C4-2B (cell line): ENCODE measurements around the gene SCN5A.

ENCODE experiments used
- CTCF ChIP-seq: fragments of 450-650 bp; conservative IDR thresholded peaks from 2 replicates; pipeline ENCODE4 v1.5.1; 2017; ENCODE audit warnings: mild to moderate bottlenecking
- ZFX ChIP-seq: fragments of 450-650 bp; IDR thresholded peaks from 2 replicates; pipeline ENCODE4 v1.6.1; 2017

- TF ChIP-seq CTCF (no peak), ZFX (no peak)
Measured at GRCh38 chr3:38588371-38588971, 61.0 kb downstream of the SCN5A start.
